GM21786 (cell line): Measurements from ENCODE around the gene PTPRF.

Experiments
- ATAC-seq: cut with Tn5 transposase; IDR thresholded peaks from one replicate; pipeline ENCODE4 v1.9.1; 2021; ENCODE audit not compliant: unreplicated experiment

Gene PTPRF

DNA sequence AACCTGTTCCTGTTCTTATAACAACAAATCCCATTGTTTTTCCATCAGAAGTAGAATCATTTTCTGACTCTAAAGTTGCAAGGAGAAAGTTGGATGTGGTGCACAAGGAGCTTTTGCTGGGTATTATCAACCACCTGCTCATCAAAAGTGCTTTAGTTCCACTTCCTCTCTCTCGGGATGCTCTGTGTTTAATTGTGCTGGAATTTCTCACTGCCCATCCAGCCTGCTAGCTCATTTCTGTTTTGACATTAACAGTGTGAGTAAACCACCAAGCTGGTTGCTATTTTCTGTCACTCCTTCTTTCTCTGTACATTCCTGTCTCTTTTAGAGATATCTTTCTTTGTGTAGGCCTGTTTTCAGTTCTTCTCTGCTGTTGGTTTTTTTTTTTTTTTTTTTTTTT is 125.3 kb downstream of the PTPRF start:
- no peak for ATAC-seq

DNA sequence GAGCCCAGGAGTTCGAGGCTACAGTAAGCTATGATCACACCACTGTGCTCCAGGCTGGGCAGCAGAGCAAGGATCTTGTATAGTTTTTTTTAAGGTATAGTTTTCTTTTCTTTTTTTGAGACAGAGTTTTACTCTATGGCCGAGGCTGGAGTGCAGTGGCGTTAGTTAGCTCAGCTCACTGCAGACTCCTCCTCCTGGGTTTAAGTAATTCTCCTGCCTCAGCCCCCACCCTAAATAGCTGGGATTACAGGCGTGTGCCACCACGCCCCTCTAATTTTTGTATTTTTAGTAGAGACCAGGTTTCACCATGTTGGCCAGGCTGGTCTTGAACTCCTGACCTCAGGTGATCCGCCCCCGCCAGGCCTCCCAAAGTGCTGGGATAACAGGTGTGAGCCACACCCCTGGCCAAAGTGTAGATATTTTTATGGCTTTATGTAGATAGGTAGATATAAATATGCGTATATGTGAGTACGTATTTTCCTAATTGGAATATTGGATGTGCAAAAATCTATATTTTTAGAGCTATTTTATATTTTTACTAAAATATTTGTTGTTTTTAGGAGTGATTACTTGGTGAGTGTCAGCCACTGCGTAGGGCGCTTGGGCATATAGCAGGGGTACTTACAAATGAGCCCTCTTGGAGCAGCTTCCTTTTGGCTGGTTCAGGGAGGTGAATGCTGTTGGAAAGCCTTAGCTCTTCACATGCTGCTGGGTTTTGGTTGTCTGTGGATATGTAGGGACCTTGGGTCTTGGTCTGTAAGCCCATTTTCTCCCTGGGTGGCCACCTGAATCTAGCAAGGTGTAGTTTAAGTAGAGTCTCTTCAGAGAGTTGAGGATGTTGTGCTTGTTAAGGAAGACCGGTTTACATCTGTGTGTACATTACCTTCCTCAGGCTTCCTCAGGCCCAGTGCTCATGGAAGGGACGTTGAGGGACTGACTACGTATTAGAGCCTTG is 128.8 kb downstream of the PTPRF start:
- no peak for ATAC-seq

DNA sequence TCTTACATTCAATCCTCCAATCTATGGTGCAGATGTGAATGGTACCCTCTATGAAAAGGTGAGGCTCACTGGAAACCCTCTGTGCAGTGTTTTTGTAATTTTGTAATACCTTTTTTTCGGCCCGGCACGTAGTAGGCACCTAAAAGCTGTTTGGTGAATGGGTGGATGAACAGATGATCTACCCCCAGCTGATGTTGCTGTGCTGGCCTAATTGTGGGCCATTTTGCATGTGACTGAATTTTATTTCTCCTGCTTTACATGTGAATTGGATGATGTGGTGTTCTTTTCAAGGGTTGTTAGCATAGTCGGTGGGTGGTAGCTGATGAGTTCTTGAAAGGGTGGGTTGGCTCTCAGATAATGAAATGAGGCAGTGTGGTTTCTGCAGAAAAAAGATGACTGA is 129.7 kb downstream of the PTPRF start:
- no peak for ATAC-seq

DNA sequence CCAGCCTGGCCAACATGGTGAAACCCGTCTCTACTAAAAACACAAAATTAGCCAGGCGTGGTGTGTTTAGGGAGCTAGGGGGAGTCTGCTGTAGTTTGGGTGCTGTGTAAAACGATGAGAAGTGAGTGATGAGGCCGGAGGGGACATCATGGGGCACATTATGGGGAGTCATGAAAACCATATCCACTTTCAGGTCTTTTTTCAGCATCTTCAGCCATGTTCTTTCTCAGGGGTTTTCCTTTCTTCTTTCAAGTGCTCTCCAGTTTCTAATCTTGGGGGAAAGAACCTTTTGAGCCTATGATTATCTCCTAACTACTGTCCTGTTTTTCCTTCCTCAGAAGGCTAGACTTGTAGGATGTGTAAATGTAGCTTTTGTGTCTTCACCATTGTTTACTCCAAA is 133.7 kb downstream of the PTPRF start:
- no peak for ATAC-seq

DNA sequence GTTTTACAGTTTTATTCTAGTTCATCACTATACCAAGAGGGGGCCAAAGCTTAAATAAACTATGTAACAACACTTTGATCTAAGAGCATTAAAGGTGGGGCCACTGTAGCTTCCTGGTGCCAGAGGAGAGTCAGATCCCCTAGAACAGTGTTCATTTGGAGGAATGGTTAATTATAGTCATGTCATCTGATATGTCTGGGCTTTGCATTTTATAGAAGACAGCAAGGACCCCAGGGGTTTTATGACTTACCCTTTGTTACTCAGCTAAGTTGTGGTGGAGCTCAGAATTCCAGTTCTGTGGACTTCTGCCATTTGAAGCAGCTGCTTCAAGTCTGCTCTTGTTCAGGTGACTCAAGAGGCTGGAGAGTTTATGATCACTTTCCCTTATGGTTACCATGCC is 135.9 kb downstream of the PTPRF start:
- no peak for ATAC-seq

DNA sequence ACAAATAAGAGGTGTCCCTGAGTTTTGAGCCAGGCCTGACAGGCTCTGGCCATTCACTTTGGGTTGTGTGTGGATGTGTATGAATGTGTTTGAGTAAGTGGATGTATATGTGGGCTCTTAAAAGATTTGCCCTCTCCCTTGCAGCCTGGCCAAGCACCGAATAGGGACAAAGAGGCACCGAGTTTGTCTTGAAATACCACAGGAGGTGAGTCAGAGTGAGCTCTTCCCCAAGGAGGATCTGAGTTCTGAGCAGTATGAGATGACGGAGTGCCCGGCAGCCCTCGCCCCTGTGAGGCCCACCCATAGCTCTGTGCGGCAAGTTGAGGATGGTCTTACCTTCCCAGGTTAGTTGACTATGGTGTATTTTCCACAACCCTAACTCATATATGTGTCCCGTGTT is 138.3 kb downstream of the PTPRF start:
- ATAC-seq: no peak

DNA sequence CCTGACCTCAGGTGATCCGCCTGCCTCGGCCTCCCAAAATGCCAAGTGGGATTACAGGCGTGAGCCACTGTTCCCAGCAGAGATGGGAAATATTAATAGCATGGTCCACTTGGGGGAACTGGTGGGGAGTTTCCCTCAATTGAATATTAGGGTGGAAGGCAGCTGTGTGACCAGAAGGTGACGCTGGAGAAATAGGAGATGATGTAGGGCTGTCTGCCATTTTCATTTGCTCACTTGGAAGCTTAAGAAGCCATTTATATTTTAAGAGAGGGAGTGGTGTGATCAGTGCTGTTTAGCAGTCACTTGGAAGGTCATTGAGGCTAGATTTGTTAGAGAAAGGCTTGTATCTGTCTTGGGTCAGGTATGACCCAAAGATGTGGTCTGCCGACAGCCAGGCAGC is 139.2 kb downstream of the PTPRF start:
- no peak for ATAC-seq

DNA sequence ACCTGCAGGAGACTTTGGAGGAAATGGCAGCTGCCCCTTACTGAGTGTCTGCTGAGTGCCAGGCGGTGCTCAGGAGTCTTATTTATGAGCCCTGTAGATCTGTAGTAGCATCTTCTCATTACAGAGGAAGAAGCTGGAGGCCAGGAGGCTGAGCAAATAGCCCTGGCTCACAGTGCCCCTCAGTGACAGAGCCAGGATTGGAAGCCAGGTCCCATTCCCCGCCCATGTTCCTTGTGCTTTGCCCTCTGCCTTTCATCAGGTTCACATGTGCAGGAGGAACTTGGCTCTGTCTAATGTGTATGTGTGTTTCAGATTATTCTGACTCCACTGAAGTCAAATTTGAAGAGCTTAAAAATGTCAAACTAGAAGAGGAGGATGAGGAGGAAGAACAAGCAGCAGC is 140.5 kb downstream of the PTPRF start:
- no peak for ATAC-seq

DNA sequence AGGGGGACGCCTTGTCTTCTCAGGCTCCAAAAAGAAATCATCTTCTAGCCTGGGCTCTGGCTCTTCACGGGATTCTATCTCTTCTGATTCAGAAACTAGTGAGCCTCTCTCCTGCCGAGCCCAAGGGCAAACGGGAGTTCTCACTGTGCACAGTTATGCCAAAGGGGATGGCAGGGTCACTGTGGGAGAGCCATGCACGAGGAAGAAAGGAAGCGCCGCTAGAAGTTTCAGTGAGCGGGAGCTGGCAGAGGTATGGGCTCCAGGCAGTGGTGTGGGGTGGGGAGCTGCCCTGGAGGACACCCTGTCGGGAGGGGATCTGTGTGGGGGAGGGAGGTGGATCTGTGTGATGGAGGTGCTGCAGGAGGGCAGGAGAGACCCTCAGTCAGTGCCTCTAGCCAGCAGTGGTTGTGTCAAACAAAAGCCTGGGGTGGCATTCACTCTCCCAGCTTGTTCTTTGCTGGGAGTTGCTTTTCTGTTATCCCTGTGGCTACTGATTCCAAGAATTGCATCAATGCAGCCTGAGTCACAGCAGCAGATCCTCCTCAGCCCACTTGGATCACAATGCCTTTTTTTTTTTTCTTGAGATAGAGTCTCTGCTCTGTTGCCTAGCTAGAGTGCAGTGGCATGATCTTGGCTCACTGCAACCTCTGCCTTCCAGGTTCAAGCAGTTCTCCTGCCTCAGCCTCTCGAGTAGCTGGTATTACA is 141.1 kb downstream of the PTPRF start:
- ATAC-seq: no peak

DNA sequence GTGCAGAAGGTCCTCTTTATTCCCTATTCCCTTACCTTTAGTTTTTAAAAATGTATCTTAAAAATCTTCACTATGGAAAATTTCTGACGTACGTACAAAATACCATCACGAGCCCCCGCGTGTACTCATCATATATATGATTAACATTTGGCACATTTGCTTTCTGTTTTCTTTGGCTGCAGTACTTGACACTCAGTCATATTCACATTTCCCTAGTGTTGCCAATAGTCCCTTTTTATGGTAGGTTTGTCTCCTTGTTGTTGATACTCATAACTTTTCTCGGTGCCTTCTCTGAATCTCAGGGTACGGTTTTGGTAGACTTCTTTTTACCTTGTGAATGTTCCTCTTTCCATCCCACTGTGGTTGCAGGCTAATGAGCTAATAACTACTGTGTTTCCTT is 142.6 kb downstream of the PTPRF start:
- no peak for ATAC-seq
